GM21381 (cell line): ENCODE data around the gene RAB3A.
A peak's percentile ranks its signal among the peaks of the same experiment; 100 is the strongest.
"Not testable (repeated sequence)": the region's sequence is repeated elsewhere in the genome, so short reads cannot be mapped to it uniquely, and the experiment has no call there.

ENCODE experiments used
- ATAC-seq: cut with Tn5 transposase; IDR thresholded peaks from one replicate; pipeline ENCODE4 v1.9.1; 2021; ENCODE audit warnings: mild to moderate bottlenecking, moderate library complexity; ENCODE audit not compliant: unreplicated experiment

RAB3A gene

GRCh38 chr19:18224525-18225354 is 20.9 kb upstream of the RAB3A start:
- ATAC-seq: peak; percentile 92

- ATAC-seq: no peak
Measured at GRCh38 chr19:18223860-18224524, 20.1 kb upstream of the RAB3A start.

GRCh38 chr19:18221815-18222725 is 18.2 kb upstream of the RAB3A start:
- no peak for ATAC-seq

- ATAC-seq: no peak
Measured at GRCh38 chr19:18220632-18221275, 16.9 kb upstream of the RAB3A start.

- no peak for ATAC-seq
Measured at GRCh38 chr19:18219911-18220631, 16.2 kb upstream of the RAB3A start.

GRCh38 chr19:18218600-18218999 is 14.8 kb upstream of the RAB3A start:
- no peak for ATAC-seq

- ATAC-seq: no peak
Measured at GRCh38 chr19:18218159-18218558, 14.3 kb upstream of the RAB3A start.

- ATAC-seq: no peak
Measured at GRCh38 chr19:18216789-18217188, 12.9 kb upstream of the RAB3A start.

- ATAC-seq: no peak
Measured at GRCh38 chr19:18214779-18215433, 11.1 kb upstream of the RAB3A start.

- ATAC-seq: no peak
Measured at GRCh38 chr19:18211683-18212082, 7.8 kb upstream of the RAB3A start.

- not testable (repeated sequence) for ATAC-seq
Measured at GRCh38 chr19:18209912-18210311, 6.1 kb upstream of the RAB3A start.

- no peak for ATAC-seq
Measured at GRCh38 chr19:18208098-18208951, 4.5 kb upstream of the RAB3A start.

GRCh38 chr19:18206018-18206417 is 2.2 kb upstream of the RAB3A start:
- ATAC-seq: no peak

GRCh38 chr19:18205200-18205892 is 1.5 kb upstream of the RAB3A start:
- ATAC-seq: no peak

GRCh38 chr19:18204394-18205199 is 755 bp upstream of the RAB3A start:
- peak; percentile 16 for ATAC-seq

GRCh38 chr19:18203408-18203862 is 407 bp downstream of the RAB3A start:
- ATAC-seq: no peak

- ATAC-seq: no peak
Measured at GRCh38 chr19:18202778-18203407, 949 bp downstream of the RAB3A start.
